GM19240 (cell line): ENCODE results near the gene LRRC17.
"Not testable (repeated sequence)": the region's sequence is repeated elsewhere in the genome, so short reads cannot be mapped to it uniquely, and the experiment has no call there.

ENCODE experiments used
- DNase-seq: peaks from one replicate; pipeline ENCODE4 v3.0.0; 2011; ENCODE audit warnings: low spot score; ENCODE audit not compliant: insufficient read length

LRRC17 gene

GRCh38 chr7:102897856-102898531 is 14.8 kb upstream of the LRRC17 start:
- DNase-seq: no peak

- DNase-seq: no peak
Measured at GRCh38 chr7:102898532-102898859, 14.3 kb upstream of the LRRC17 start.

- DNase-seq: not testable (repeated sequence)
Measured at GRCh38 chr7:102902052-102902451, 10.7 kb upstream of the LRRC17 start.

GRCh38 chr7:102903576-102903975 is 9.2 kb upstream of the LRRC17 start:
- DNase-seq: not testable (repeated sequence)

- no peak for DNase-seq
Measured at GRCh38 chr7:102908676-102909075, 4.1 kb upstream of the LRRC17 start.

GRCh38 chr7:102913826-102914225 is 1.0 kb downstream of the LRRC17 start:
- no peak for DNase-seq

- DNase-seq: no peak
Measured at GRCh38 chr7:102914585-102914984, 1.8 kb downstream of the LRRC17 start.

- DNase-seq: no peak
Measured at GRCh38 chr7:102916426-102916825, 3.6 kb downstream of the LRRC17 start.

- DNase-seq: no peak
Measured at GRCh38 chr7:102916881-102917280, 4.1 kb downstream of the LRRC17 start.

GRCh38 chr7:102917436-102918353 is 4.9 kb downstream of the LRRC17 start:
- no peak for DNase-seq

- DNase-seq: no peak
Measured at GRCh38 chr7:102918845-102919244, 6.0 kb downstream of the LRRC17 start.

GRCh38 chr7:102925976-102926782 is 13.4 kb downstream of the LRRC17 start:
- DNase-seq: no peak

GRCh38 chr7:102926783-102927140 is 14.0 kb downstream of the LRRC17 start:
- no peak for DNase-seq

- DNase-seq: no peak
Measured at GRCh38 chr7:102927312-102927933, 14.6 kb downstream of the LRRC17 start.

- DNase-seq: no peak
Measured at GRCh38 chr7:102931757-102932156, 19.0 kb downstream of the LRRC17 start.

- DNase-seq: no peak
Measured at GRCh38 chr7:102933763-102934162, 21.0 kb downstream of the LRRC17 start.

GRCh38 chr7:102934239-102934638 is 21.4 kb downstream of the LRRC17 start:
- no peak for DNase-seq

GRCh38 chr7:102934701-102935100 is 21.9 kb downstream of the LRRC17 start:
- no peak for DNase-seq

GRCh38 chr7:102935450-102936115 is 22.8 kb downstream of the LRRC17 start:
- DNase-seq: no peak

GRCh38 chr7:102938679-102939078 is 25.9 kb downstream of the LRRC17 start:
- DNase-seq: no peak
